HG03139 (cell line): Measurements from ENCODE around the gene TNS4.

Experiments used
- ATAC-seq: cut with Tn5 transposase; IDR thresholded peaks from one replicate; pipeline ENCODE4 v1.9.1; 2021; ENCODE audit not compliant: unreplicated experiment

The TNS4 gene

DNA sequence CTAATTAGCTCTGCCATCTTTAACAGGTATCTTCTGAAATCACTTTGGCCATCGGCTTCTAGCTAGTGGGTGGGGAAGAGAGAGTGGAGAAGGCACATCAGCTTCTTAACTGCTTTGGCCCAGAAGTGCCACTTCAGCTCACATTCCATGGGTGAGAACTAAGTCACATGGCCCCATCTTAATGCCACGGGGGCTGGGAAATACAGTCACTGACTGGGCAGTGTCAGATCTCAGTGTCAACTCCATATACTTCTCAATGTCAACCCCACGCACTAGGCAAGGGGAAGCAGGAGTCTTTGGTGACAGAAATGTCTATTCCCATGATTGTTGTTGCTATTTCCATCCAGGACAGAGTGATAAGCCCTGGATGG, 34.5 kb upstream of the TNS4 start:
- ATAC-seq: no peak

DNA sequence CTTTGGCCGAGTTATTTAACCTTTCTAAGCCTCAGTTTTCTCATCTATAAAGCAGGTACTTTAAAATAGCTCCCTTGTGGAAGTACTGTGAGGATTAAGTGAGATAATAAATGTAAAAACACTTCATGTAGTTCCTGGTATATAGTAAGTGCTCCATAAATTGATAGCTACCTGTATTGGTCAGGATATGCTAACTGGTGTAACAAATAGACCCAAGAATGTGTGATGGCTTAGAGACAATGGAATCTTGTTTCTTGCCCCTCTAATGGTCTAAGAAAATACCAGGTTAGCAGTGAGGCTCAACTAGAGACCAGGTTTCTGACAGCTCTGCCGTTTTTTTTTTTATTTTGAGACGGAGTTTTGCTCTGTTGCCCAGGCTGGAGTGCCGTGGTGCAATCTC, 34.0 kb upstream of the TNS4 start:
- ATAC-seq: no peak

DNA sequence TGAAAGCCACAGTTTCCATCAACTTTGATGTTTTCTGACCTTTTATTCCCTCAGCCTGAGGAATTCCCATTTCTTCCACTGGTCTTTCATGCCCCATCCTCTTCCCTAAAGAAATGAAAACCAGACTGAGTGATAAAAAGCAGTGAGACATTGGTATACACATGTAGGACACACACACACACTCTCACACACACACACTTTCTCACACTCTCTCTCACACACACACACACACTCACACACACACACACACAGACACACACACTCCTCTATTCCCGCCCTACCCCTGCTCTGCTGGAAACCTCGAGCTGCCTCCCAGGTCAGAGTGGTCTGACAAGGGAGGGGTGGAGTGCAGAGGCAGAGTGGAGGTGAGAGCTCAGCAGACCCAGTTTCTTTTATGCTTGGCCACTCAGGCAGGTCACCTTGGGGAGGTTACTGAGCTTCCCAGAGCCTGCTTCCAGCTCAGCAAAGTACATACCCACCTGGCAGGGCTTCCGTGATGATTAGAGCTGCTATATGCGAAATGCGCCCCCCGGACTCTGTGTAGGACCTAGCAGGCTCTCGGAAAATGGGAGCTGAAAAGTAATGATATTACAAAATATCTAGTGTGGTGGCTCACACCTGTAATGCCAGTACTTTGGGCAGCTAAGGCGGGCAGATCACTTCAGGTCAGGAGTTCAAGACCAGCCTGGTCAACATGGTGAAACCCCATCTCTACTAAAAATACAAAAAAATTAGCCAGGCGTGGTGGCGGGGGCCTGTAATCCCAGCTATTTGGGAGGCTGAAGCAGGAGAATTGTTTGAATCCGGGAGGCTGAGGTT, 33.2 kb upstream of the TNS4 start:
- ATAC-seq: no peak

DNA sequence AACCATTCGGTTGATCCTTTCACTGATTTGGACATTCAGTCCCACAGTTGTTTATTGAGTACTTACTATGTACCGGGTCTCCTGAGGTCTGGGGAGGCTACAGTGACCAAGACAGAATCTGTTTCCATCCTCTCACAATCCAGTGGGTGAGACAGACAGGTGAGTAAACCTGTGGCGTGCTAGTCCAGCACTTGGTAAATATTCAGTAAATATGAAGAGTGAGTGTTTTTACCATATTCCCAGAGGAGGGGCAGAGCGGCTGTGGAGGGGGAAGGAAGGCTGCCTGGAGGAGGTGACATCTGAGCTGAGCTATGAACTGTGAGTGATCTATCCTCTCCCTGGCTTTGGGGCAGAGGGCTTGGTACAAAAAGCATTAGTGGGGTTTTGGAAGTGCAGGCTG, 32.5 kb upstream of the TNS4 start:
- no peak for ATAC-seq

DNA sequence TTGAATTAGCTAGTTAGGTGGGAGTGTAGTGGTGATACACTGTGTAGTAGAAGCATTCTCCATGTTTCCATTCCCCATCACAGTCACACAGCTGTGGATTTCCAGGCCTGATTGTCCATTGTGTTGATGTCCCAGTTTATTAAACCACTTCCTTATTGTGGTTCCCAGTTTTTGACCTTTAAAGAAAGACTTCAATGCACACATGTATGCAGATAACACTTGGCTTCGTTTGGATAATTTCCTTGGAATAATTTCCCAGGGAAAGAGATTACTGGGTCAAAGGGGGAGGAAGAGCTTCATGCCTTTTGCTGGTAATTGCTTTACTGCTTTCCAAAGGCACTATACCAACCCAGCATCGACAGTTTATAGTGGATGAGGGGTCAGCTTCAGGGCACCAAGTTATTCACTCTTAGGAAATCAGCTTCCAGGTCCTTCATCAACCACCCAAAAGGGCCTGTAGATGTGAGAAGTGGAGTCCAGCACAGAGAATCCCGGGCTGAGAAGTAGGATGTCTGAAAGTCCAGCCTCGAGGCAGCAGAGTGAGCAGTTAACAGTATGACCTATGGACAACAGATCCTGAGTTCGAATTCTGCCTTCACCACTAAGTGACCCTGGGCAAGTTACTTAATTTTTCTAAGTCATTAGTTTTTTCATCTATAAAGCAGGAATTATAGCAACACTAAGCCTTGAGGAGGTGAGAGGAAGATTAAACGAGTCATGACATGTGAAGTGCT, 31.3 kb upstream of the TNS4 start:
- ATAC-seq: no peak

DNA sequence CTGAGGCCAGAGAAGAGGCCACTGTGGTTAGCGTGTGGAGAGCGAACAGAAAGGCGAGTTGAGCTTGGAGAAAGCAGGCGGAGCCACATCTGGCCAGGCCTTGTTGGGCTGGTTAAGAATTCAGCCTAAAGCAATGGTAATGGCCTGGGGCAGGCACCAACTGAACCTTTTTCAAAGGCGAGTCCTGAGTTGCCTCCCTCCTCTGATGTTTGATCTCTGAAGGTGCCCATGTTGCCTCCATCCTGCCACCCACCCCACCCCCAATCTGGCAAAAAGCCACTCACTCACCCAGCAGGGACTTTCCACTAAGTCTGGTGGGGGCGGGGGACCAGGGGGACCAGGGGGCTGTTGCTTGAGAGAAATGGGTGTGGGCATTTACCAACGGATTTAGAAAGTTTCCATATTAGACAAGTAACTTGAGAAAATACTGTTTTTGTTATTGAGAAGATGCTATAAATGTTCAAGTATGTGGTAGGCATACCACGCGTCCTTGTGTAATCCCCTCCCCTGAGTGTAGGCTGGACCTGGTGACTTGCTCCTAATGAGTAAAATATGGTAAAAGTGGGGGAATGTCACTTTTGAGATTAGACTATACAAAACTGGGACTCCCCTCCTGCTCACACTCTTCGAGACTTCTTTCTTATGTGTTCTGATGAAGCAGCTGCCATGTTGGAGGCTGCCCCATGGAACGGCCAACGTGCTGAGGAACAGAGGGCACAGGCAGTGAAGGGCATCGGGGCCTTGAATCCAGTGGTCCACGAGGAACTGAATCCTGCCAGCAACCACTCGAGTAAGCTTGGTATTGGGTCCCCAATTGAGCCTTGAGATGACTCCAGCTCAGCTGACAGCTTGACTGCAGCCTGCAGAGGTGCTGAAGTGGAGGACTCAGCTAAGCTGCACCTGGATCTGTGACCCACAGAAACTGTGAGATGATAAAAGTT, 29.9 kb upstream of the TNS4 start:
- no peak for ATAC-seq

DNA sequence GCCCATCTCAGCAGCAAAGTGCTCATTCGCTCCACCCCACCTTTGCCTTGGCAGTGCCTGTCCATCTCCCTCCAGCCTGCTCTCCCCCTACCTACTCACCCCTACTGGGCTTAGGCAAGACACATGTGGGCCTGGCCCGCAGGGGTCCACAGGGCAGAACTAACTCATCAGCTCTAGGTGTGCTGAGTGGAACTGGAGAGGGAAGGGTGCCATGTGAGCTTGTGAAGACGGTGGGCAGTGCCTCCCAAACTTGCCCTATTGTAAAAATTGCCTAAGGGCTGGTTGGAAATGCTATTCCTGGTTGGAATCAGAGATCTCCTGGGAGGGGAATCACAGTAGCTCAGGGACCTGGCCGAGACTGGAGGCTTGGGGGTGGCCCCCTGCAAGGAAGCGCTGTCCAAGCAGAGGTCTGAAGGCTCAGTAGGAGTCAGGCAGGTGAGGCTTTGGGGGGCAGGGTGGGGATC, 29.1 kb upstream of the TNS4 start:
- ATAC-seq: no peak

DNA sequence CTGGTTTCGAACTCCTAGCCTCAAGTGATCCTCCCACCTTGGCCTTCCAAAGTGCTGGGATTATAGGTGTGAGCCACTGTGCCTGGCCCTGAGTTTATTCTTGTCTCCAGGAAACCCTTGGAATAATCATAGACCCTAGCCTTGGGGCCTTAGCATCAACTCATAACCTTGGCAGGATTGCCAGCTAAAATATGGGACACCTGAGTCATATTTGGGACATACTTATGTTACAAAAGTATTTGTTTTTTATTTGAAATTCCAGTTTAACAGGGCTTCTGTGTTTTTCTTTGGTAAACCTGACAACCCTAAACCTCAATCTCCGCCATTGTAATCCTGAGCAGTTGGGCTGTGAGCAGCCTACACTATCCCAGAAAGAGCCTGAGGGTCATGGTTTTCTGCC, 28.6 kb upstream of the TNS4 start:
- ATAC-seq: no peak

DNA sequence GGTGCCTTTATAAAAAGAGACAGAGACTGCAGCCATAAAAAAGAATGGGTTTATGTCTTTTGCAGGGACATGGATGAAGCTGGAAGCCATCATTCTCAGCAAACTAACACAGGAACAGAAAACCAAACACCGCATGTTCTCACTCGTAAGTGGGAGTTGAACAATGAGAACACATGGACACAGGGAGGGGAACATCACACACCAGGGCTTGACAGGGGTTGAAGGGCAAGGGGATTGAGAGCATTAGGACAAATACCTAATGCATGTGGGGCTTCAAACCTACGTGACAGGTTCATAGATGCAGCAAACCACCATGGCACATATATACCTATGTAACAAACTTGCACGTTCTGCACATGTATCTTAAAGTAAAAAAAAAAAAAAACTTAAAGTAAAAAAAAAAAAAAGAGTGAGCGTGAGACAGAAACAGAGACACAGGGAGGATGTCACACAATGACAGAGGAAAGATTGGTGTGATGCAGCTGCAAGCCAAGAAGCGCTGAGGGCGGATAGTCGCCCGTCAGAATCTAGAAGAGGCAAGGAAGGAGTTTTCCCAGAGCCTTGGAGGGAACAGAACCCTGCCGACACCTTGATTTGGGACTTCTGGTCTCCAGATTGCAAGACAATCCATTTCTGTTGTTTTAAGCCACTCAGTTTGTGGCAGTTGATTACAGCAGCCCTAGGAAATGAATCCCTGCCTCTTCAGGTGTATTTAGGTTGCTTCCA, 27.4 kb upstream of the TNS4 start:
- ATAC-seq: no peak

DNA sequence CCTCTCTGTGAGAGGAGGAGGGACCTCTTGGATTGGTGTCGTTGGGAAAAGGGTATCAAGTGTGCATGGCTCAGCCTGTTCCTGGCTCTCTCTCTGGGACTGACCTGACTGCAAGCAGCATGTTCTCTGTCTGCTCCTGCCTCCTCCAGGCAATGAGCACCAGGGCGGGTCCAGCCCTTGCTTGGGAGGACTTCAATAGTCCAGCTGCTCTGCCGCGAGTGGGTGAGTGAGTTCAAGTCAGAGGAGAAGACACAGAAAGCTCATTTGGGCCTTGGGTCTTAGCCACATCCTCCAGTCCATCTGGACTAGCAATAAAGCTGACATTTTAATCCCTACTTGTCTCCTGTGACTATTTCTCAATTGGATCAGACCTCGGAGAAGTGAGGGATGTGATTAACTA, 25.2 kb upstream of the TNS4 start:
- ATAC-seq: no peak

DNA sequence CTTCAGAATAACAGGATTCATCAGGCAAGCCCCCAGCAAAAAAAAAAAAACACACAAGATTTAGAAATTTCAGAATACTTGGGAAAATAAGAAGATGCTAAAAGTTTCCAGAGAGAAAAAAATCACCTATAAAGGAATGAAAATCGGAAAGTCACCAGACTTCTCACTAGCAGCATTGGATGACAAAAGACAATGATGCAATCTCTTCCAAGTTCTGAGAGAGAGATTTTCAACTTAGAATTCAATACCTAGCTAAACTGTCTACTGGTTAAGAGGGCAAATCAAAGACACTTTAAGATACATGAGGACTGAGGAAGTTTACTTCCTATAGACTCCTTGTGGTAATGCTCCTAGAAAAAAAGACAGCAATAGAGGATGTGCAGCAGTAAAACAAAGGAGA, 23.9 kb upstream of the TNS4 start:
- no peak for ATAC-seq

DNA sequence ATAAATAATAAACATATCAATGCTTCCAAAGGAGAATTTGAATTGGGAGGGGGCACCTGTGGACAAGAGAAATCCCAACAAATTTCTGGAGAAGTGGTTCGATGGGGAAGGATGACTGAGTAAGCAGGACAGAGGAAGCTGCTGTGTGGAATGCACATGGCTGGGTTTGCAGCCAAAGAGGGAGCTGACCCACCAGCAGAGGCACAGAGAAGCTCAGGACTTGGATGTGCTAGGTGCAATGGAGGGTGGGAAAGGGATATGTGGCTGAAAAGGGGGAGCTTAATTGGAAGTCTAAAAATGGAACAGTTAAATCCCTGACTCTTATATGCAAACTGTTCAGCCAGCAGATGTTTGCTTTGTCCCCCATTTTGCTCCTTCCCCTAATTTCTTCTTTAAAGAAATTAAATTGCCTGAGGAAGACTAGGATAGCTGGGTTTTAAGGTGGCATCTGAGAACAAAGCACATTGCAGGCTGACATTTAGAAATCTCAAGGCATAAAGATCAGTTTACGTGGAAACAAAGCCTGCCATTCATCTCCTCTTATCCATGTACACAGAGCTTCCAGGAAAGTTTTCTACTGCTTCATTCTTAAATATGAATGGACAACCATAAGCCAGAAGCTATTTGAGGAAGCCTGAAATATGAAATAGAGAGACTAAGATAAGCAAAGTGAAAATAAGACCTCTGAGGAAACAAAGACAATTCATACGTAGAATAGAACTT, 23.0 kb upstream of the TNS4 start:
- ATAC-seq: no peak

DNA sequence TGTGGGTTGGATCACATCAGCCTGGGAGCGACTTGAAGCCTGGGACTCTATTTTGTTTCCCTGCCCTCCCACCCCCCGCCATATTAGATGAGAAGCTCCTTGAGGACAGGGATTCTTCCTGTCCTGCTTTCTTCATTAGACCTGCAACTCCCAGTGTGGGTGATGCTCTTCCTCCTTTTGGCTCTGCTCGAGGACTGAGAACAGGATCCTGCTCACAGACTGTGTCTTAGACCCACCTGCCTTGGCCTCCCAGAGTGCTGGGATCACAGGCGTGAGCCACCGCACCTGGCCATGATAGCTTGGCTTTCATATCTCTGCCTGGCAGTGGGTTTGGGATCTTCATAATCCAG, 21.5 kb upstream of the TNS4 start:
- ATAC-seq: no peak

DNA sequence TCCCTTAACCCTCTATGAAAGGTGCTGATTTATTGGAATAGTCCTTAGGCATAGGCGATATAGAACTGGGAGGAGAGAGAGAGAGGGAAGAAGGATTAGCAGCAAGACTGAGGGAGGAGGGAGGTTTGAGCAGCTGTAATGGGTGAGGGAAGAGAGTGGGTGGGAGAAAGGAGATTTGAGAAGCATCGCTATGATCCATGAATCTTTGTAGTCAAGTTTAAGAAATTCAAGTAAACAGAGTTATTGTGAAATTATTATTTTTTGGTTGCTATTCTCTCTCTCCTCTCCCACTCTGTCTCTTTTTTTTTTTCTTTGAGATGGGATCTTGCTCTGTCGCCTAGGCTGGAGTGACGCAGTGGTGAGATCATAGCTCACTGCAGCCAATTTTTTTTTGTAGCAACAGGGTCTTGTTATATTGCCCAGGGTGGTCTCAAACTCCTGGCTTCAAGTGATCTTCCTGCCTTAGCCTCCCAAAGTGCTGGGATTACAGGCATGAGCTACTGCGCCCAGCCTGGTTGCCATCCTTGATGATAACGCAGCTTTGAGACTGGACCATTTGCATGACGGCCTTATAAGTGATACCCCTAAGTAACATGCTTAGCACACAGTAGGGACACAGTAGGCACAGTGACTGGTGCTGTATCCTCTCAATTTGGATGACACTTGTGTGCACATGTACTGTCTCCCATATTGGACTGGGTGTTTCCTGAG, 21.0 kb upstream of the TNS4 start:
- no peak for ATAC-seq

DNA sequence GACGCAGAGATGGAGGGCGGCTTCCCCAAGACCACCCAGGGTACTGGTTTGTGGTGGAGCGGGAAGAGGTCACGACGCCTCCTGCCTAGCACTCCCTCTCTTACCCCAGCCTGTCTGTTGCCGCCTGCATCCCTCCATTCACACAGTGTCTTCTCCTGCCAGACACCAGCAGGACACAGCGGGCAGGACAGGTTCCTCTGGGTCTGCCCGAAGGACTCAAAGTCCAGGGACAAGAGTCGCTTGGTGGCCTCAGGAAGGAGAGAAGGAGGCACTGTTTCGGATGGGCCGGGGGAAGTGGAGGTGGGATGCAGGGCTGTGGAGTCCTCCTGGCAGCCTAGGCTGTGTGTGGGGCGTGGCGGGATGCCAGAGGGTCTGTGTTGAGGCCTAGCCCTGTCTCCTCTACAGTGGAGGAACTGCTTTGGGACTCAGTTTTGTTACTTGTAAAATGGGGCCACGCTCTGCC, 19.6 kb upstream of the TNS4 start:
- ATAC-seq: no peak

DNA sequence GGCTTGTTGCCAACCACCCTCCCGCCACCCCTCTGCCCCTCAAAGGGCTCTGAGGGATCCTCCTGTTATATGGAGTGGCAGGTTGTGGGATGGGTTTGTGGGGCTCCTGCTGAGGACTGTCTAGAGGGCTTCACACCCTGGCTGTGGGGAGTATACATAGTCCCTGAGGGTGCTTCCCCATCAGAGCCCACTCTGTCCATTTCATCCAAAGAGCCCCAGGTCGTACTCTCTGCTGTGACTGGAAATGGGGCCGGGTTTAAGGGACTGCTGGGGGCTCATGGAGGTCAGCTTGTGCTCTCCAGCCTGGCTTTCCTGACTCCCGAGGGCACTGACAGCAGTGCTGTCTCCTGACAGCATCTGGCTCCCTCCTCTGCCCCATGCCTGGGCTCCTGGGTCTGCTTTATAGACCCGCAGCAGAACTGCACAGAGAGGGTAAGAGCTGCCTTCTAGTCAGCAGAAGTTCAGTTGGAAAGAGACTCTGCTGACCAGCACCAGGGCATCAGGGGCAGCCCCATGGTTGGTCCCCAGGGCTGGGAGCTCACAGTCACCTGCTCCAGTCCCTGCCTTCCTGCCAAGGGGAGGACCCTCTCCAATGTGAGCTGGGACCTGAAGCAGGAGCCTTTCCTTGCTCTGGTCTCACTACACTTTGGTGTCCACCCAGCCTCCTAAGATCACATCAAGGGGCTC, 17.8 kb upstream of the TNS4 start:
- no peak for ATAC-seq

DNA sequence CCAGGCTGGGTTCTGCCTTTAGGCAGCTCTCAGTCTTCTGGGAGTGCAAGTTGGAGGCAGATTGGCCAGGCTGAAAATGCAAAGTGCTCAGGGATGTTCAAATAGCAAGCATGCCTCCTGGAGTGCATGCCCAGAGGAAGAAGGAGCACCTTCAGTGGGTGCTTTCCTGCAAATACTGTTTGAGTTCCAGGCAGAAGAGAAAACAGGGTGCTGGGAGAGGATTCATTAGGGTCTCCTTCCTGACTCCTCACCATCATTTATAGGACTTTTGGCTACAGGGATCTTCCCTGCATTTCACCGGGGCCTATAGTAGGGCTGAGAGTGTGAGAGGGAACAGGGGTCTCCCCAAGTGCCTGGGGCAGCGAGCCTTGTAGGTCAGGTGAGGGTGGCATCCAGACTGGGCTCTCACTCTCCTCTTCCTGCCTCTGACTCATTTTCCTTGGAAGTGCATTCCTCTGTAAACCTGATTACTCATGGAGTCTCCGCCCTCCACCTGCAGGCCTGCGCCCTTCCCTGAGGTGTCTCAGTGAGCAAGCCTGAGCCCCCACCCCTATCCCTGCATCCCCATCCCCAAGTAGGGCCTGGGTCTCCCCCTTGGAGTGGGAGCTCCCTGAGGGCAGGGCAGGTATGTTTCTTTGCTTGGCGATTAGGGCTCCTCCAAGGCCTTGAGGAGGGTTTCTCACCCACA, 17.1 kb upstream of the TNS4 start:
- no peak for ATAC-seq

DNA sequence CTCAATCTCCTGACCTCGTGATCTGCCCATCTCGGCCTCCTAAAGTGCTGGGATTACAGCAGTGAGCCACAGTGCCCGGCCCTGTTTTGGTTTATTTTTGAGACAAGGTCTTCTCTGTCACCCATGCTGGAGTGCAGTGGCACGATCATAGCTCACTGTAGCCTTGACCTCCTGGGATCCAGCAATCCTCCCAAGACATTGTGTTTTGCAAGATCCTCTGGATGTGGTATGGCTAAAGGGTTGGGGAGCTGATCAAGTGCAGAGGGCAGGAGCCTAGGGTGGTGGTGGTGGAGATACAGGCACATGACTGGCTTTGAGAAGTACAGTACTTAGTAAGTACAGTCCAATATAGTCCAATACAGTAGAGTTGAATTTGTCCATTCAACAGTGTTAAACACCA, 16.6 kb upstream of the TNS4 start:
- ATAC-seq: no peak
